Neural crest cell (in vitro differentiated cells): Measurements from ENCODE around the gene NLE1. TPM values are rescaled to one million over a fixed set of nuclear protein-coding genes. Genes with fewer than 3 reads are reported as not detected.

Experiments used
- DNase-seq: peaks from one replicate; pipeline ENCODE4 v3.0.0; 2021; ENCODE audit warnings: low read depth, mixed read lengths, low spot score
- H3K27ac Mint-ChIP-seq: one replicate; pipeline ENCODE4 v1.8.0; 2021; ENCODE audit warnings: mild to moderate bottlenecking, mixed read lengths; ENCODE audit not compliant: unreplicated experiment
- H3K27me3 Mint-ChIP-seq: 2 replicates; pipeline ENCODE4 v1.8.0; 2021; ENCODE audit warnings: low read depth, mild to moderate bottlenecking, mixed read lengths
- H3K36me3 Mint-ChIP-seq: 2 replicates; pipeline ENCODE4 v1.8.0; 2021; ENCODE audit warnings: low read depth, mild to moderate bottlenecking, mixed read lengths
- H3K4me1 Mint-ChIP-seq: 2 replicates; pipeline ENCODE4 v1.8.0; 2021; ENCODE audit warnings: mixed read lengths
- H3K4me3 Mint-ChIP-seq: one replicate; pipeline ENCODE4 v1.8.0; 2021; ENCODE audit warnings: mild to moderate bottlenecking, mixed read lengths
- H3K9me3 Mint-ChIP-seq: 2 replicates; pipeline ENCODE4 v1.8.0; 2021; ENCODE audit warnings: mixed read lengths
- CTCF ChIP-seq: fragments of 200-600 bp; sonication (generic); conservative IDR thresholded peaks from 2 replicates; pipeline ENCODE4 v1.5.0; 2021; ENCODE audit warnings: antibody characterized with exemption, mild to moderate bottlenecking
- total RNA-seq: library from RNA; stranded (reverse); gene quantifications from 2 replicates; pipeline ENCODE4 v1.2.1, GENCODE V29; 2021

Gene NLE1
- total RNA-seq, 1 donor from 2014 or later, result 35.8 TPM

GRCh38 chr17:35104844-35105450, 37.2 kb downstream of the NLE1 start:
- Mint-ChIP-seq H3K4me1 (no peaks in the 10 kb centered on the region), H3K27ac (no peak overlapping the region), H3K4me3 (no peak overlapping the region), H3K36me3 (peaks cover 12% of the 10 kb centered on the region), H3K9me3 (no peaks in the 10 kb centered on the region), H3K27me3 (no peaks in the 10 kb centered on the region)
- DNase-seq, result no peak
- TF ChIP-seq CTCF, result no peak

GRCh38 chr17:35103271-35103670, 38.8 kb downstream of the NLE1 start:
- Mint-ChIP-seq H3K9me3 (no peaks in the 10 kb centered on the region), H3K27ac (no peak overlapping the region), H3K4me3 (no peak overlapping the region), H3K27me3 (no peaks in the 10 kb centered on the region), H3K4me1 (no peaks in the 10 kb centered on the region), H3K36me3 (peaks cover 12% of the 10 kb centered on the region)
- TF ChIP-seq CTCF, result no peak
- DNase-seq, result no peak

GRCh38 chr17:35101725-35102124, 40.4 kb downstream of the NLE1 start:
- H3K27me3 Mint-ChIP-seq, result no peaks in the 10 kb centered on the region

GRCh38 chr17:35101036-35101435, 41.1 kb downstream of the NLE1 start:
- no peak overlapping the region for H3K4me3 Mint-ChIP-seq
- TF ChIP-seq CTCF, result no peak
- no peaks in the 10 kb centered on the region for H3K4me1 Mint-ChIP-seq
- H3K27me3 Mint-ChIP-seq, result no peaks in the 10 kb centered on the region
- no peaks in the 10 kb centered on the region for H3K9me3 Mint-ChIP-seq
- H3K36me3 Mint-ChIP-seq, result peaks cover 7% of the 10 kb centered on the region
- no peak overlapping the region for H3K27ac Mint-ChIP-seq
- DNase-seq, result no peak

More at GRCh38 chr17:35101725-35102124, 40.4 kb downstream of the NLE1 start:
- no peak for DNase-seq
- Mint-ChIP-seq H3K9me3 (no peaks in the 10 kb centered on the region), H3K27ac (no peak overlapping the region), H3K4me3 (no peak overlapping the region), H3K36me3 (peaks cover 14% of the 10 kb centered on the region), H3K4me1 (no peaks in the 10 kb centered on the region)
- no peak for TF ChIP-seq CTCF

- Mint-ChIP-seq H3K4me1 (no peaks in the 10 kb centered on the region), H3K9me3 (no peaks in the 10 kb centered on the region), H3K36me3 (peaks cover 3% of the 10 kb centered on the region), H3K4me3 (no peak overlapping the region), H3K27ac (no peak overlapping the region), H3K27me3 (no peaks in the 10 kb centered on the region)
- no peak for DNase-seq
- no peak for TF ChIP-seq CTCF
Measured at GRCh38 chr17:35099908-35100307, 42.2 kb downstream of the NLE1 start.

- Mint-ChIP-seq H3K36me3 (peaks cover 3% of the 10 kb centered on the region), H3K27ac (no peak overlapping the region), H3K9me3 (no peaks in the 10 kb centered on the region), H3K4me3 (no peak overlapping the region), H3K27me3 (no peaks in the 10 kb centered on the region), H3K4me1 (no peaks in the 10 kb centered on the region)
- TF ChIP-seq CTCF, result no peak
- DNase-seq, result no peak
Measured at GRCh38 chr17:35097776-35098175, 44.3 kb downstream of the NLE1 start.
